GM08714 (cell line): ENCODE results near the gene ZFAND2A.

Source experiments
- H3K4me3 ChIP-seq: fragments of 200-500 bp; sonication (Bioruptor generic); 2 replicates; pipeline ENCODE4 v1.5.1; 2014; ENCODE audit warnings: mild to moderate bottlenecking, low read length, inconsistent platforms
- ZNF274 ChIP-seq: IDR thresholded peaks from 2 replicates; pipeline ENCODE4 v1.6.1; 2012; ENCODE audit warnings: mild to moderate bottlenecking, low read depth, low read length

The ZFAND2A gene

DNA sequence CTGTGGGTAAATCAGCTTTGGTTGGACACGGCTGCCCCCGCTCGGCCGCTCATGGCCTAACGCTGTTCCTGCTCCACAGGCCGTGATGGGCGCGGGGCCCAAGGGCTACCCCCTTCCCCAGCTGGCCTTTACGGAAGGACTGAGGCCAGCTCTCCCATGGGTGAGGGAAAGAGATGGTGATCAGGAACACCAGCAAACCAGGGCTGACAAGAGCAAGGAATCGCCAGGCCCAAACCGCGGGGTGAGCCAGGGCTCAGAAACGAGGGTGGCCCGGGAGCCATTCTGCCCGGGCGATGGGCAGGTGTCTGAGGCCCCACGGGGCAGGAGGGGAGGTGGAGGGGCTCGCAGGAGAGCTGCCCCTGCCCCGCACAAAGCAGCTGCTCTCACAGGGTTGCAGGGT lies 45.5 kb downstream of the ZFAND2A start:
- H3K4me3 ChIP-seq, result no peak overlapping the region
- TF ChIP-seq ZNF274, result no peak

DNA sequence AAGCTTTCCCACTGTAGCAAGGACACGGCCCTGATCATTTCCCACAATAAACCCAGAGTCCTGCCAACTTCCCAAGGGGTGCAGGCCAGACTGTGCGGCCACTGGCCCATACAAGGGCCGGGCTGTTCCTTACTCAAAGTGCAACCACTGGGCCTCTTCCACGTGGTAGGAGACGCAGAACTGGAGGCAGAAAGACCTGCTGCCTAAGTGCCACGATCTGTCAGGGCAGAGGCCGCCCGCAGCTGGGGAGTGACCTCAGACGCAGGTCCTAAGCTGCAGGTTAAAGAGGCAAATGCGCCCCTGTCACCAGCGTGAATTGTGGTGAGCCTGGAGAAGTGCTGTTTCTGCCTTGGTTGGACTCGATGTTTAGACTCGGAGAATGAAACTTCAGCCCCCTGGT lies 45.9 kb downstream of the ZFAND2A start:
- no peak for TF ChIP-seq ZNF274
- no peak overlapping the region for H3K4me3 ChIP-seq

DNA sequence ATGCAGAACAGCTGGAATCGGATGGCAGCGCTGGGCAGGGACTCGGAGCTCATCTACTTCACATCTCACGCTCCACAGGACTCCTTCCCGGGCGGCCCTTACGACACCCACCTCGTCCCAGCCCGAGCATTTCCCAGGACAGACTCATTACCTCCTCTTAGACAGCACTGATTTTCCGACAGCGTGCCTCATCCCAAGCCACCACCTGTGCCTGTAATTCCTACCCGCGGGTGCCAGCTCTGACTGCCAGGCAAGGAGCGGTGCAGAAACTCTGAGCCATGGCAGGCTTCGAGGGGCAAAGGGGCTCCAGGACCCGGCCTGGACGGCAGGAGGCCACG lies 46.5 kb downstream of the ZFAND2A start:
- no peak for TF ChIP-seq ZNF274
- H3K4me3 ChIP-seq, result no peak overlapping the region

DNA sequence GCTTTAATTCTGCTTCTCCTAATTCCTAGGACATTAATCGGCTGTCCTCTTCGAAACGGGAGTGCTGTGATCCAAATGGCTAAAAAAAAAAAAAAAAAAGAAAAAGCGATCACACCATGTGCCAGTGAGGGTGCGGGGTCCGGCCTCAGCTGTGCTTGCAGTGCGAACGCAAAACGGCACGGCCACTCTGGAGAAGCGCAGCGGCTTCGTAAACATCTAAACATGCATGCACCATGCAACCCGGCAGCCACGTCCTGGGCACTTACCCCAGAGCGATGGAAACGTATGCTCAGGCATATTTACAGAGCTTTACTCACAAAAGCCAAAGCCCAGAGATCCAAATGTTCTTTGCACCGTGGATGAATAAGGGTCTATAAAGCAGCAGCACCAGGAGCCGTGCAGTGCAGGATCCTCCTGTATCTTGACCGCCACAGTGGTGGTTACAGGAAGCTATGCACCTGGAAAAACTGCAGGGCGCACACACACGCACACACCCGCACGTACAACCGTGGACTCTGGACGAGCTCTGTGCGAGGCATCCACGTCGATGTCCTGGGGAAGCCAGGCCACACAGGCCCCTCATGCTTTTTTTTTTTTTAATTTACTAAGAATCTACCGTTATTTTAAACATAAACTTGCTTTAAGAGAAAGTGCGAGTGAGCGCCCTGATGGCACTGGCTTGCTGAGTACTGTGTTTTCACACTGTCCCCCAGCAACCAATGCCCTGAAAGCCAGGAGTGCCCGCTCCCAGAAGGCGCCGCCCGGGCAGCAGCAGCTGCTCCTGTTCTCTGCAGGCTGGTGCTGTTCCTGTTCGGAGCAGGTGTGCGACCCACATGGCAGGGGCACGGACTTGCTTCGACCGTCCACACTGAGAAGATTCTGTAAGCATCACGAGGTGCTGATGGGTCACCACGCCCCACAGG lies 47.1 kb downstream of the ZFAND2A start:
- TF ChIP-seq ZNF274, result no peak
- no peak overlapping the region for H3K4me3 ChIP-seq

DNA sequence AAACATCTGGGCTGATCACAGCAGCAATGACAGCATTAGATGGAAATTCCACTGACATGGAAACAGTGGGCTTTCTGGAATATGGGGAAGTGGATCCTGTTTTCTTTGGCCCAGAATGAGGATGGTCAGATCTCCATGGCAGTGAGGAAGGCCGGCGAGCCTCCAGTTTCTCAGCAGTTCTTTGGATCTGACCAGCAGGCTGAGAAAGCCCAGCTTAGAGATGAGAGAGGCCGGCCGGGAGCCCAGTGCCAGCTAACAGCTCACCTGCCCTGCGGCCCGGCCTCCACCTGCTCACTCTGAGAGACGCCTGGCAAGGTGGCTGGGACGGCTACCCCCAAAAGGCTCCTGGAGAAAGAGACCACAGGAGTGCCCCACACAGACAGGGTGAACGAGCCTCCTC lies 47.9 kb downstream of the ZFAND2A start:
- no peak overlapping the region for H3K4me3 ChIP-seq
- no peak for TF ChIP-seq ZNF274

DNA sequence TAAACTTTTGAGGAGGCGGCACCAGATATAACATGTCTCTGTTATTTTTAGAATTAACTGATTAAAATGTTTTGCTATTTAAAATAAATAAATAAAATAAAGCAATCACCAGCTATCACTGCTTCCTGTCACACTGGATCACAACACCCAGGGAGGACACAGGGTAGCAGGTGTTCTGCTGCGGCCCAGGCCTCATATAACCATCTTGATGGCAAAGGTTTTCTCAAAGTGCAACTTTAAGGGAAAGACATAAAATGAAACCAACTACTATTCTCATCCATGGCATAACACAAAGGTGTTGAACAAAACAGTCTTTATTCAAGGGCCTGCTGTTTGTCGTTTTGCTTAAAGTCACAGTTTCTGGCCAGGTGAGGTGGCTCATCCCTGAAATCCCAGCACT lies 48.8 kb downstream of the ZFAND2A start:
- no peak overlapping the region for H3K4me3 ChIP-seq
- TF ChIP-seq ZNF274, result no peak

DNA sequence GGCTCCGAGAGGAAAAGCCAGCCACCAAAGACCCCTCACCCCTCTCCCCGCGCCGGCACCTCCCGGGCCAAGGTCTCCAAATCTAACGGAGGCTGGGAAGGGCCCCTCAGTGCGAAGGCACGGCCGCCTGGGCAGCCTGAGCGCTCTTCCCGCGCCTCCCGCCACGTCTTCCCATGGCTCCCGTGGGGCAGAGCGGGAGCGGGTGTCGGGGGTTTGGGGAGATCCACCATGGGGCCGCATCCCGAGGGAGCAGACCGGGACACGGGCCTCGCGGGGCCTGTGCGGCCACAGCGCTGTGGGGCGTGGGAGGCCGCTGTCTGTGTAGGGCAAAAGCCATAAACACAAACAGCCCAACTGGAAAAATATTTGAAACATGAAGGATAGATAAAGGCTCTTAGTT lies 49.6 kb downstream of the ZFAND2A start:
- H3K4me3 ChIP-seq, result no peak overlapping the region
- no peak for TF ChIP-seq ZNF274

DNA sequence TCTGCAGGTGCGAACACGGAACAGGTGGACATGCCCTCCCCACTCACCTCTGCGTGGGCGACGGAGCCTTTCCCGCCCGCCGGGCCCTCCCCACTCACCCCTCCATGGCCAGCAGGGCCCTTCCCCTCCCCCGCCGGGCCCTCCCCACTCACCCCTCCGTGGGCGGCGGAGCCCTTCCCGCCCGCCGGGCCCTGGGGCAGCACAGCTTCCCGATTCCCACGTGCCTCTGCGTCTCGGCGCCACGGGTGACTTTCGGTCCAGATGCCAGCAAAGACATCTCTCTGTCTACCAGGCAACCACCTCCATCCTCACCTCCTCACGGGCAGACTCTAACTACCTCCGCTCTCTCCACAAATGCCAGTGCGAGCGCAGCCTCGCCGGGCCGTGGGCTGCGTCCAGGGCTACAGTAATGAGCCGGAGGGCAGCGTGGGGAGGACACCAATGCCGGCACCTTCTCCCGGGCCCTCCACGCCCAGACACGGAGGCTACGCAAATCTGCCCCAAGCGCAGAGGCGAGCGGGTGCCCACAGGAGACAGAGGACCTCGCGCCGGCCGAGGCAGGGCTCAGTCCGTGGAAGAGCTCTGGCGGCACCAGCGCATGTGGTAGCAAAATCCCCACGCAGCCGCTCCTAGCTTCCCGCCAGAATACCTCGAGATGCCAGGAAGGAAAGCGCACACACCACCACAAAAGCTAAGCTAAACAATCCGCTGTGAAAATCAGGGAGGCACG lies 50.2 kb downstream of the ZFAND2A start:
- no peak overlapping the region for H3K4me3 ChIP-seq
- TF ChIP-seq ZNF274, result no peak

DNA sequence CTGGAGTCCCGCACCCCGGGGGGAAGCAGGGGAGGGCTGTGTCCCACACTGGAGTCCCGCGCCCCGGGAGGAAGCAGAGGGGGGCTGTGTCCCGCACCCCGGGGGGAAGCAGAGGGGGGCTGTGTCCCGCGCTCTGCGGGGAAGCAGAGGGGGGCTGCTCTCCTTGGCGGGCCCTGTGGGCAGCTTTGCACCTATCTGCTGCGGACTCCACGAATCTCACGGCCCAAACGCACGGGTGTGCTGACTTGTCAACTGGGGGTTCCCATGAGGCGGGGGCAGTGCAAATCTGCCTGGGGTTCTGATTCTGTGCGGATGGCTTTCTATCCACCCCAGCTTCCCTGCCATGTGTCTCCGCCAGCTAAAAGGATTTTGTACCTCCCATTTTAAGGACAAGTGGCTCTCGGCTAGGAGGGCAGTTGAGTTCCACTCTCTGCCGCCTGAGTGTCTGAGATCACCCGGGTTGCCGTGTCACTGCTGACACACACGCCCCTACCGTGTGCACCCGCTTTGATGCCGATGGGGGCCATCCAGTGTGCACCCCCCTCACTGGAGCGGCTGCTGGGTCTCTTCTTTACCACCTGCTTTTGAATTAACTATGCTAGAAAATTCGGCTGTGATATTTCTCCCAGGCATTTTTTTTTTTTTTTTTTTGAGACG lies 51.6 kb downstream of the ZFAND2A start:
- TF ChIP-seq ZNF274, result no peak
- no peak overlapping the region for H3K4me3 ChIP-seq

DNA sequence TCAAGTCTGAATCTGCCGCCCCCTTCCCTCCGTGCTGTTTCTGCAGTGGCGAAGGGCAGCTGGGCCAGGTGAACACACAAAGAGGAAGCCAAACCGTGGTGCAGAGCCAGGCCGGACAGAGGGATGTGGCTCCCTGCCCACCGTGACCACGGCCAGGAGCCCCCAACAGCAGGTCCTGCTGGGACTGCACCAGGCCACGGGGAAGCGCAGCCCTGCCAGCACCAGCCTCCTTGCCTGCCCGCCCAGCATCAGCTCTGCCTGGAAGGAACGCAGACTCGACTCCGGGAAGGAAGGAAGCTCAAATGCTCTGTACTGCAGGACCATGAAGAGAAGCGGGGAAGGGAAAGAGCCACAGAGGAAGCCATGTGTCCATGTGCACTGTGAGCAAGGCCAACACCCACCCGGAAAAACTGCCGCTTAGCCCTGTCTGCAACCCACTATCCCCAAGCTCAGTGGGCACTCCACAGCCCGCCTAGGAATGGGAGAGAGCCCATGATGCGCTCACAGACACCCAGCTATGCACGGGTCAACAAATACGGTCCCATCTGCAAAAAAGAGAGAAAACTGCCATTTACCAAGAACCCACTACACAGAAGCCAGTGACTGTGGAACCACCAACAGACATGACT lies 53.1 kb downstream of the ZFAND2A start:
- no peak for TF ChIP-seq ZNF274

DNA sequence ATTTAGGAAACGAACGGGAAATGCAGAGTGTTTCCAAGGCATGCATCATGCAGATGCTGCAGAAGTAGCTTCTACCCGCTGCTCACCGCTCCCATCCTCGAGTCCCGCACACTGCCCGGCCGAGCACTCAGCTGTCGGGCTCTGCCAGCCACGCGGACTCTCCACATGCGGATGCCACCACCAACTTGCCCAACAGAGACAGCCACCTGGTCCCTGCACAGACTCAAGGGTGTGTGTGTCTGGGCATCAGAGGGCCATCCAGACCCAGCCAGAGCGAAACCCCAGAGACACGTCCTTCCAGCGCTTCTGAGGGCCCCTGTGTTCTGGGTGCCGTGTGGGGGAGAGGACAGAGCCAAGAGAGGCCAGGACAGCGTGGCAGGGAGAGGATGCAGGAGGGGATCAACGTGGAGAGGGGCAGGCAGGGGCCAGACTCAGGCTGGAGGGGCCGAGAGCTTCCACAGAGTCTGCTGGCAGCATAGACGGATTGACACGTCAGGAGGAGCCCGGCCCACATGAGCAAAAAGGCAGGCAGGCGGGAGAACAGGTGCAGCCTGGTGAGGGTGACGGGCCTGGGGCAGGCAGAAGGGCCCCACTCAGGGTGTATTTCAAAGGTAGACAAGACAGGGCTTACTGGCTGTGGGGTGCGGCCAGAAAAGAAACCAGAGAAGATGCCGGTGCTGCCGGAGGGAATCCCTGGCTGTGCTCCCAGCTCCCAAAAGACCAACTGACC lies 53.8 kb downstream of the ZFAND2A start:
- no peak overlapping the region for H3K4me3 ChIP-seq
- TF ChIP-seq ZNF274, result no peak

More for the DNA sequence above, 53.1 kb downstream of the ZFAND2A start:
- no peak overlapping the region for H3K4me3 ChIP-seq

DNA sequence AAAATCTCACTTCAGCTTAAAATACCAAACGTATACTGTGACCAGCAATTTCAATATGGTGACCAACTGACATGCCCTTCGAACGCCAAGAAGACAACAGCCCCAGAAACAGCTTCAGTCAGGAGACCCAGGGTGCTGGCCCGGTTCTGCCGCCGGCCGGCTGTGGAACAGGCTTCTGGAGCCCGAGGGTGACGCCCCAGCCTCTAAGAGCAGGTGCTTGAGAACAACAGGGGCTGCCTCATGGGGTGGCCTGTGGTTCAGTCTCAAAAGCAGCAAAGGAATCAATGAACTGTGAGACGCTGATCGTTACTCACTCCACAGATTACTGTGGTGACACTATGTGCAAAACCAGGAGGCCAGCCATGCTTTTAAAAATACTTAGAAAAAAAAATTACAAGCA lies 54.8 kb downstream of the ZFAND2A start:
- no peak for TF ChIP-seq ZNF274
- peak overlapping the region; percentile 6; the same call in 1 of the 2 replicates for H3K4me3 ChIP-seq

DNA sequence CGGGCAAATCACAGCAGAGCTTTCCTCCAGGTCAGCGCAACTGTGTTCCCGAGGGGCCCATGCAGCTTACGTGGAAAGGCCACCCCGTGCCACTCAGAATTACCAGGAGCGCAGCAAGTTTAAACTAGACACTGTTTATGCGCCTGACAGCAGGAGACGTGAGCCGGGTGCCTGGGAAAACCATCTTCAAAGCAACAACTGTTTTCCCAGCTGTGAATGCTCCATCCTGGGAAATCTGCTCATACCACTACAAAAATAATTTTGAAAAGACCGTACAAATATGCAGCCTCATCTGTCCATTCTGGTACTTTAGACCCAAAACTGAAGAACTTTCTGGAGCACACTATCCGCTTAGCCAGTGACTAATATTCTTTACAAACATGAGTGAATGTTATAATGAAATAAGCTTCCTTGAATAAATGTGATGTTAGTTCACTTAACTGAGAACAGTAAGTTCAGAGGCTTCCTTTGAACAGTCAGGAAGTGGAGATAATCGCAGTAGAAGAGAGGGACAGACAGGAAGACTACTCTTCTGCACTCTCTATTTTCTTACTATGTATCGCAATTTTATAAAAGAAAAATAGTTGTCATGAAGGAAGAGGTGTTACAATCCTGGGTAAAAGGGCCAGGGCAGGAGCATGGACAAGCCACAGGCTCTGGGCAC lies 55.3 kb downstream of the ZFAND2A start:
- no peak for TF ChIP-seq ZNF274
- peak overlapping the region; percentile 6; the same call in 1 of the 2 replicates for H3K4me3 ChIP-seq
